B cell (primary cell): ENCODE measurements around the gene ADAMTS5.

Source experiments
- CTCF ChIP-seq: fragments of 200-600 bp; IDR thresholded peaks from one replicate; pipeline ENCODE4 v1.8.0; 2022; ENCODE audit warnings: antibody characterized with exemption, mild to moderate bottlenecking
- EZH2 ChIP-seq: IDR thresholded peaks from 2 replicates; pipeline ENCODE4 v1.6.1; 2012; ENCODE audit warnings: borderline replicate concordance, low read depth, mild to moderate bottlenecking, moderate library complexity, low read length; ENCODE audit not compliant: insufficient read depth, poor library complexity, severe bottlenecking

DNA sequence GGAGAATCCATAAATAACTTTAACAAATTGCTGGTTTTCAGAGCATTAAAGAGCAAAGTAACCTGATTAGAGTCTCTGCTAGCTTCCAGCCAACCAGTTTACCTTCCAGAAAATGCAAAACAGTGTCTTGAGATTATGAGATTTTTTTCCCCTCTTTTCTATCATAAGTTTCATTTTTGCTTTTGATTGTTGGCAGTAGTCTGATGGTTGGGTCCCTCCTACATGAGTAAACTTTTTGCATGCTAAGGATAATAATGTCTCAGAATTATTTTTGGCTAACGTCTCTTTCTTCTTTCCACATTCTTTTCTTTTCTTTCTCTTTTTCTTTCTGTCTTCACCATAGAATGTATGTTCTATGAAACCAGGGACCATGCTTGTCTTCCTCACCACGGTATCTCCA lies 6.3 kb upstream of the ADAMTS5 start:
- TF ChIP-seq CTCF, result no peak
- TF ChIP-seq EZH2, result no peak
